HepG2 (cell line): ENCODE measurements around the gene PARVB. TPM values are rescaled to one million over a fixed set of nuclear protein-coding genes. Genes with fewer than 3 reads are reported as not detected.

Source experiments
- ATAC-seq: fragments of 200-7000 bp; cut with Tn5 transposase; 3 replicates; pipeline ENCODE4 v1.9.1; 2020; ENCODE audit warnings: mild to moderate bottlenecking, moderate library complexity
- BruUV-seq: library from RNA; stranded (reverse); fragments of 400-500 nt; replicated peaks from 2 replicates; lab custom pipeline; 2021; lab: Mats Ljungman, UMichigan
- CTCF ChIA-PET: fragments of 300-600 bp; formaldehyde crosslinking; extraction: SDS; loops from one replicate; lab custom pipeline; 2021; ENCODE audit warnings: low total read pairs, inconsistent platforms, low intra/inter-chr PET ratio; lab: Yijun Ruan, JAX
- POLR2A ChIA-PET: fragments of 350-600 bp; sonication (Branson Sonifier 250); formaldehyde crosslinking; loops from one replicate; lab custom pipeline; 2020; ENCODE audit warnings: antibody characterized with exemption, inconsistent platforms; lab: Yijun Ruan, JAX
- DNase-seq: peaks from one replicate; pipeline ENCODE4 v3.0.0-alpha.2; 2015; ENCODE audit warnings: low spot score
- FAIRE-seq: peaks from 3 replicates; lab custom pipeline; 2011; peaks lifted over from hg19 to GRCh38; lab: Jason Lieb, UNC
- H2AFZ ChIP-seq: one replicate; pipeline ENCODE4 v1.6.1; 2011; ENCODE audit warnings: low read length, inconsistent platforms
- H3K27ac ChIP-seq: fragments of 300-600 bp; 3 replicates; pipeline ENCODE4 v1.8.0; 2011; ENCODE audit warnings: mixed run types, mild to moderate bottlenecking, mixed read lengths, low read length, inconsistent platforms; ENCODE audit not compliant: insufficient read depth; ENCODE audit errors: extremely low read length
- H3K27me3 ChIP-seq, 2 experiments: fragments of 200-600 bp in 1 of 2; 2 replicates in 1 of 2; 3 replicates in 1 of 2; pipeline versions ENCODE4 v1.6.0 to v1.8.0; 2011; ENCODE audit warnings: low read length in 2 of 2, mild to moderate bottlenecking in 2 of 2, moderate library complexity in 2 of 2, inconsistent platforms in 1 of 2; ENCODE audit not compliant: insufficient read depth in 2 of 2, control insufficient read depth in 1 of 2
- H3K36me3 ChIP-seq, 2 experiments: fragments of 200-600 bp in 1 of 2; replicated peaks in 1 of 2; 2 replicates in 1 of 2; 3 replicates in 1 of 2; pipeline versions ENCODE4 v1.5.1 to v1.8.0; 2011; ENCODE audit warnings: low read length in 2 of 2, inconsistent platforms in 1 of 2; ENCODE audit not compliant: insufficient read depth in 2 of 2, control insufficient read depth in 1 of 2
- H3K4me1 ChIP-seq: 2 replicates; pipeline ENCODE4 v1.5.1; 2012; ENCODE audit warnings: low read length, inconsistent platforms; ENCODE audit not compliant: insufficient read depth
- H3K4me2 ChIP-seq: 2 replicates; pipeline ENCODE4 v1.6.0; 2011; ENCODE audit warnings: low read depth, low read length, inconsistent platforms
- H3K4me3 ChIP-seq, 3 experiments: fragments of 200-600 bp in 1 of 3; sonication (generic), shearing (Covaris generic) in 1 of 3; replicated peaks in 1 of 3; 2 replicates each; pipeline ENCODE4 v1.5.1; 2011 to 2016; ENCODE audit warnings: low read length in 3 of 3, inconsistent platforms in 2 of 3, low read depth in 2 of 3, mild to moderate bottlenecking in 2 of 3, control low read depth in 1 of 3, mixed read lengths in 1 of 3; ENCODE audit not compliant: insufficient read depth in 1 of 3
- H3K79me2 ChIP-seq: one replicate; pipeline ENCODE4 v1.6.1; 2011; ENCODE audit warnings: low read length, inconsistent platforms; ENCODE audit not compliant: insufficient read depth
- H3K9ac ChIP-seq: 2 replicates; pipeline ENCODE4 v1.6.0; 2011; ENCODE audit warnings: mild to moderate bottlenecking, low read depth, low read length, inconsistent platforms; ENCODE audit not compliant: insufficient read depth
- H3K9me3 ChIP-seq: 2 replicates; pipeline ENCODE4 v1.5.1; 2012; ENCODE audit warnings: mild to moderate bottlenecking, low read length
- H4K20me1 ChIP-seq: 2 replicates; pipeline ENCODE4 v1.6.0; 2011; ENCODE audit warnings: inconsistent platforms, mild to moderate bottlenecking, low read length, moderate library complexity; ENCODE audit not compliant: insufficient read depth
- ATM ChIP-seq: fragments of 450-650 bp; IDR thresholded peaks from 2 replicates; pipeline ENCODE4 v1.7.1; 2017; ENCODE audit warnings: mild to moderate bottlenecking, borderline replicate concordance
- BORCS8-MEF2B ChIP-seq: sonication (generic); formaldehyde crosslinking; IDR thresholded peaks from 2 replicates; pipeline ENCODE4 v1.8.0; 2022; ENCODE audit warnings: mild to moderate bottlenecking, missing genetic modification reagents
- EHMT2 ChIP-seq: fragments of 200-600 bp; sonication (generic); IDR thresholded peaks from 2 replicates; pipeline ENCODE4 v1.7.0; 2017; ENCODE audit warnings: antibody characterized with exemption, low read depth, low read length, borderline replicate concordance
- KDM1A ChIP-seq: IDR thresholded peaks from 2 replicates; pipeline ENCODE4 v1.6.1; 2016; ENCODE audit warnings: missing compliant biosample characterization
- TBL1XR1 ChIP-seq: fragments of 150-350 bp; IDR thresholded peaks from 2 replicates; pipeline ENCODE4 v1.6.1; 2014; ENCODE audit warnings: borderline replicate concordance, low read length; ENCODE audit not compliant: partially characterized antibody
- TEAD2 ChIP-seq: sonication (generic); formaldehyde crosslinking; IDR thresholded peaks from 2 replicates; pipeline ENCODE4 v1.9.0; 2021; ENCODE audit warnings: missing genetic modification reagents
- TEF ChIP-seq: sonication (generic); formaldehyde crosslinking; IDR thresholded peaks from 2 replicates; pipeline ENCODE4 v1.5.0; 2020; ENCODE audit warnings: missing genetic modification reagents
- ZNF383 ChIP-seq: sonication (generic); formaldehyde crosslinking; IDR thresholded peaks from 2 replicates; pipeline ENCODE4 v1.4.0; 2020; ENCODE audit warnings: missing genetic modification reagents, mild to moderate bottlenecking, borderline replicate concordance
- ZNF746 ChIP-seq: sonication (generic); formaldehyde crosslinking; IDR thresholded peaks from 2 replicates; pipeline ENCODE4 v1.8.0; 2022; ENCODE audit warnings: mild to moderate bottlenecking, missing genetic modification reagents
- ZNF747 ChIP-seq: sonication (generic); formaldehyde crosslinking; IDR thresholded peaks from 2 replicates; pipeline ENCODE4 v1.8.1; 2023; ENCODE audit warnings: missing genetic modification reagents, mild to moderate bottlenecking, borderline replicate concordance
- WGBS: methylation state at CpG from one replicate; pipeline ENCODE4 v1.1.6; 2017; ENCODE audit warnings: low lambda C conversion rate; 5-methylcytosine and 5-hydroxymethylcytosine counted together
- in situ Hi-C: cut with HindIII; loops from 2 replicates; pipeline ENCODE4 v1.10.0; 2017; ENCODE audit warnings: low pct_unique_long_range_greater_than_20kb; ENCODE audit not compliant: extremely low pct_ligation_motif_present
- intact Hi-C: fragments of 100-400 bp; cut with micrococcal nuclease; formaldehyde crosslinking; loops from one replicate; pipeline ENCODE4 v1.10.0; 2022; ENCODE audit not compliant: unreplicated experiment
- polyA plus RNA-seq, 8 experiments: library from polyadenylated mRNA; depleted of rRNA in 3 of 8; stranded (reverse) in 7 of 8; unstranded in 1 of 8; fragments of >200 nt; fragmentation: Illumina TruSeq in 4 of 8; extraction: Trizol in 4 of 8; gene quantifications; 2 replicates each; pipeline versions ENCODE4 v1.2.1 to v1.2.3, GENCODE V29; 2011 to 2016; ENCODE audit warnings: low read depth in 4 of 8, missing spikeins in 1 of 8, mixed read lengths in 1 of 8; ENCODE audit not compliant: insufficient read depth in 1 of 8
- total RNA-seq, 5 experiments: library from RNA; depleted of rRNA; stranded (reverse); fragments of >200 nt; fragmentation: Illumina TruSeq; extraction: Trizol; gene quantifications; 2 replicates each; pipeline ENCODE4 v1.2.3, GENCODE V29; 2016; ENCODE audit warnings: low read depth in 1 of 5

The PARVB gene
- total and polyA plus RNA-seq, 2 of the 13 experiments (the other 11 are each of a cell fraction or from before 2014, with no cell fraction given) = 0.11 to 0.15 TPM

GRCh38 chr22:44130076-44130711, 106.1 kb downstream of the PARVB start:
- Histone ChIP-seq H4K20me1 (no peaks in the 10 kb centered on the region), H3K9me3 (peaks cover 7% of the 10 kb centered on the region; the same call in 1 of the 2 replicates), H3K27me3 (no peaks in the 10 kb centered on the region; a peak in 1 of 5 replicates), H2AFZ (no peak overlapping the region), H3K79me2 (no peaks in the 10 kb centered on the region), H3K36me3 (no peaks in the 10 kb centered on the region), H3K27ac (no peak overlapping the region), H3K4me3 (no peak overlapping the region), H3K9ac (no peak overlapping the region), H3K4me2 (no peak overlapping the region), H3K4me1 (no peaks in the 10 kb centered on the region)
- DNase-seq (no peak), FAIRE-seq (no peak), ATAC-seq (no peak)
- in situ Hi-C loops (no loop called here), intact Hi-C loops (no loop called here)
- 54% methylated on average over 10 of the region's 12 CpGs for WGBS
- ChIA-PET CTCF (no interaction called here), POLR2A (no interaction called here)
- TF ChIP-seq BORCS8-MEF2B (CRISPR knock-in tag) (no peak), EHMT2 (no peak), ZNF746 (CRISPR knock-in tag) (no peak), TEF (no peak), KDM1A (CRISPR knock-in tag) (no peak), ATM (no peak), ZNF383 (CRISPR knock-in tag) (no peak), TBL1XR1 (no peak), ZNF747 (CRISPR knock-in tag) (no peak), TEAD2 (CRISPR knock-in tag) (no peak)
- BruUV-seq = no TSS peak
